NCI-H1436 treated with DMSO at 0.1 percent for 48 hours (cell line): ENCODE data around the gene SPC24.
"Not testable (repeated sequence)": the region's sequence is repeated elsewhere in the genome, so short reads cannot be mapped to it uniquely, and the experiment has no call there.

ENCODE experiments used
- DNase-seq: peaks from one replicate; lab custom pipeline; 2025; lab: John Stamatoyannopoulos, UW

The SPC24 gene

GRCh38 chr19:11125994-11126685 lies 29.4 kb downstream of the SPC24 start:
- DNase-seq: no peak

- not testable (repeated sequence) for DNase-seq
Observed at GRCh38 chr19:11124157-11124556, 31.4 kb downstream of the SPC24 start.

GRCh38 chr19:11123114-11123513 lies 32.5 kb downstream of the SPC24 start:
- no peak for DNase-seq

- DNase-seq: not testable (repeated sequence)
Observed at GRCh38 chr19:11121963-11122362, 33.6 kb downstream of the SPC24 start.

GRCh38 chr19:11116507-11116906 lies 39.1 kb downstream of the SPC24 start:
- DNase-seq: no peak

GRCh38 chr19:11115895-11116446 lies 39.6 kb downstream of the SPC24 start:
- no peak for DNase-seq

- no peak for DNase-seq
Observed at GRCh38 chr19:11115042-11115441, 40.5 kb downstream of the SPC24 start.

- DNase-seq: no peak
Observed at GRCh38 chr19:11113140-11113708, 42.4 kb downstream of the SPC24 start.

GRCh38 chr19:11111771-11112144 lies 43.8 kb downstream of the SPC24 start:
- no peak for DNase-seq

GRCh38 chr19:11111117-11111770 lies 44.3 kb downstream of the SPC24 start:
- no peak for DNase-seq

GRCh38 chr19:11108746-11109145 lies 46.8 kb downstream of the SPC24 start:
- no peak for DNase-seq

- no peak for DNase-seq
Observed at GRCh38 chr19:11106477-11106876, 49.1 kb downstream of the SPC24 start.

GRCh38 chr19:11105014-11105636 lies 50.5 kb downstream of the SPC24 start:
- DNase-seq: no peak

- not testable (repeated sequence) for DNase-seq
Observed at GRCh38 chr19:11103667-11104066, 51.9 kb downstream of the SPC24 start.

GRCh38 chr19:11102944-11103343 lies 52.6 kb downstream of the SPC24 start:
- no peak for DNase-seq

GRCh38 chr19:11101057-11101456 lies 54.5 kb downstream of the SPC24 start:
- no peak for DNase-seq

- DNase-seq: no peak
Observed at GRCh38 chr19:11100049-11100448, 55.5 kb downstream of the SPC24 start.

- no peak for DNase-seq
Observed at GRCh38 chr19:11098861-11099260, 56.7 kb downstream of the SPC24 start.

- no peak for DNase-seq
Observed at GRCh38 chr19:11098327-11098726, 57.3 kb downstream of the SPC24 start.

GRCh38 chr19:11097367-11097766 lies 58.2 kb downstream of the SPC24 start:
- DNase-seq: not testable (repeated sequence)

- no peak for DNase-seq
Observed at GRCh38 chr19:11096210-11096841, 59.3 kb downstream of the SPC24 start.
